ENCODE measurements around the gene CYFIP1. TPM values are rescaled to one million over a fixed set of nuclear protein-coding genes. Genes with fewer than 3 reads are reported as not detected.

The CYFIP1 gene
- total and polyA plus RNA-seq, 10 donors = 11.5 to 139 (median 84.9) TPM

DNA sequence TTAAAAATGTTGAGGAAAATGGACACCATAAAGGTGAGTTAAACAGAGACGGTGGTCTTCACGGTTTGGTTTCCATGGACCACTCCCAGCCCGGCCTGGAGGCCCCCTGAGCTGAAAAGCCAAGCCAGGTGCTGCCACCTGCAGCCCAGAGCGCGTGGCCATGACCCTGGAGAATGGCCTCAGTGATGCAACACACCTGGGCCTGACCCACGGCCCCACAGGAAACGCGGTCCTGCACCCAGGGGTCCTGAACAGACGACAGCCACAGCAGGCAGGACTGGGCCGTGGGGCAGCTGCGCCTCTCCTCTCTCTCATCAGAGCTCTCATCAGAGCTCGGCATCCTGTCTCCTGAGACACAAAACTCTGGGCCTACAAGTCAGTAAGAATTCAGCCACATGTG, 77.6 kb downstream of the CYFIP1 start:
- peak; percentile 60 for DNase-seq
- Histone ChIP-seq H3K4me3 (no peak overlapping the region), H3K9me3 (no peaks in the 10 kb centered on the region), H3K27me3 (replicated peaks in 1 of 7) (no peaks in the 10 kb centered on the region), H3K27ac (no peak overlapping the region), H3K36me3 (peaks cover 0 to 100% (median 42%) of the 10 kb centered on the region in 6 donors), H3K4me1 (no peaks in the 10 kb centered on the region)
- intact Hi-C loops (cut with DNase I; ENCODE audit: low total_unique reads) = no loop called here
- WGBS, 5 donors = 70 to 79% (median 73%) methylated on average over 9 to 12 of the region's 12 CpGs
- TF ChIP-seq POLR2AphosphoS5 (IDR thresholded peaks at IDR 0.05) (peak in 1 of 3 donors; percentile 5), POLR2A (IDR thresholded peaks at IDR 0.05) (no peak)

DNA sequence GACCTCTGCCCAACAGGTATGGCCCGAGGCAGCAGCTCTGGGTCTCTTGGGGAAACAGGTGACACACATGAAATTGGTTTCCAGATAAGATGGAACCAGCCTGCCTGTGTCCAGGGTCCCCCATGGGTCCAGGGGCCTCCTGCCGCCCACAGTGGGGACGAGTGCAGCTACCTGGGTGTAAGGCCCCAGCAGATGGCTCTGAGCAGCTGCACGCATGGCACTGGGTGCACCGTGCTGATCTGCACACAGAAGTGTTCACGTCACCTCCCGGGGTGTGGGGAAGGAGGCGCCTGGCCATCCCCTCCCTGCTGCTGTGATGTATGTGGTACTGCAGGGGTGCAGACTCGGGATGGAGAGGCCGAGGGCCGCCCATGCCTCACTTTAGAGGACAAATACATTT, 78.1 kb downstream of the CYFIP1 start:
- DNase-seq = peak; percentile 62
- Histone ChIP-seq H3K4me1 (no peaks in the 10 kb centered on the region), H3K36me3 (peaks cover 0 to 100% (median 40%) of the 10 kb centered on the region in 6 donors), H3K4me3 (no peak overlapping the region), H3K27me3 (replicated peaks in 1 of 7) (no peaks in the 10 kb centered on the region), H3K9me3 (no peaks in the 10 kb centered on the region), H3K27ac (no peak overlapping the region)
- intact Hi-C loops (cut with DNase I; ENCODE audit: low total_unique reads) = no loop called here
- TF ChIP-seq POLR2A (IDR thresholded peaks at IDR 0.05) = no peak
- no peak for TF ChIP-seq CTCF (IDR thresholded peaks at IDR 0.05 in 8 of 11, conservative IDR thresholded peaks at IDR 0.05 in 3 of 11)
- TF ChIP-seq POLR2AphosphoS5 (IDR thresholded peaks at IDR 0.05) = peak in 1 of 3 donors; percentile 14
- 89 to 95% (median 94%) methylated on average over 10 to 11 of the region's 11 CpGs for WGBS, 5 donors

DNA sequence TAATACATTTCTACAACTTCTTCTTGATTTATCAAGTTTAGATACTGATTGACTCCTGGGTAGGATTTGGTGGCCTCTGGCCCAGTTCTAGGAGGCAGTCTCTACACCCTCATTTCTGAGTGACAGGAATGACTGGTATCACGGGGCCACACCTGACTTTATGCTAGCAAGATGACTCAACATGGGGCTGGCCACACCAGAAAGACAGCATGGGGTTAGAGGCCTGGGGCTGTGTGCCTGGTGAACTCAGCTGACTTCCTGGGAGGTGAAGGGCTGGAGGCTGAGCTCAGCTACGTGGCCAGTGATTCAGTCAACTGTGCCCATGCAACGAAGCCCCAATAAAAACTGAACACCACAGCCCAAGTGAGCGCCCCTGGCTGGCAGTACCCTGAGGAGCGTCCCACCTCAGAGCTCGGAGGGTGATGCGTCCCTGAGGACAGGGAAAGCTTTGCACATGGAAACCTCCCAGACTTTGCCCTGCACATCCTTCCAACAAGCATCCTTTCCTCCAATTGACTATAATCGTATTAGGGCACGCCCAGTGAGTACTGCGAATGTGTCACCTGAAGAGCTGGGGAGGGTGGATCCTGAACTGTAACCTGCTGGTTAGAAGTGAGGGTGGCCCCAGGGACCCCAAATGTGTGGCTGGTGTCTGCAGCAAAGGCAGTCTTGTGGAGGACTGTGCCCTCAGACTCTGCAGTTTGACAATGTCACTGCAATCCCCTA, 84.5 kb downstream of the CYFIP1 start:
- no peaks in the 10 kb centered on the region for H3K4me1 ChIP-seq
- WGBS, 5 donors = 83 to 93% (median 90%) methylated on average over 9 to 10 of the region's 10 CpGs
- no peaks in the 10 kb centered on the region for H3K27me3 ChIP-seq (replicated peaks in 1 of 7)
- no peaks in the 10 kb centered on the region for H3K9me3 ChIP-seq
- TF ChIP-seq CTCF (IDR thresholded peaks at IDR 0.05 in 8 of 11, conservative IDR thresholded peaks at IDR 0.05 in 3 of 11) = no peak
- TF ChIP-seq POLR2AphosphoS5 (IDR thresholded peaks at IDR 0.05) = no peak
- DNase-seq = peak; percentile 56
- H3K27ac ChIP-seq = no peak overlapping the region
- peaks cover 0 to 88% (median 24%) of the 10 kb centered on the region in 6 donors for H3K36me3 ChIP-seq
- no peak overlapping the region for H3K4me3 ChIP-seq
- intact Hi-C loops (cut with DNase I; ENCODE audit: low total_unique reads) = no loop called here

DNA sequence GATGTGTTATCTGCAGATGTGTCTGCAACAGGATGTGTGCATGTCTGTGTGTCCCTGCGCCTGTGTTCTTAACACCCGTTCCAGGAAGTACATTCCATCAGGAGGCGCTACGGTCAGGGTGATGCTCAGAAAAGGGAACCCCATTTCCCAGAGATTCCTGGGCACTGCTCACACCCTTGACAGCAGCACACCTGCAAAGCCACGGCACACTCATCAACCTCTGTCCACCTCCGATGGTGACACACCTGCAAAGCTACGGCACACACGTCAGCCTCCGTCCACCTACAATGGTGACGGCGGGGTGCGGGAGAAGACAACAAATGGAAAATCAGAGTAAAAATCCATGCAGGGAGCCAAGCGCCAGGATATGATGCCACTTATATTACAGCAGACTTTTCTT, 86.3 kb downstream of the CYFIP1 start:
- no peaks in the 10 kb centered on the region for H3K9me3 ChIP-seq
- DNase-seq = no peak
- H3K36me3 ChIP-seq = peaks cover 0 to 86% (median 16%) of the 10 kb centered on the region in 6 donors
- H3K4me3 ChIP-seq = no peak overlapping the region
- no peaks in the 10 kb centered on the region for H3K4me1 ChIP-seq
- 92 to 96% (median 94%) methylated on average over 12 to 13 of the region's 13 CpGs for WGBS, 5 donors
- intact Hi-C loops (cut with DNase I; ENCODE audit: low total_unique reads) = no loop called here
- no peak overlapping the region for H3K27ac ChIP-seq
- H3K27me3 ChIP-seq (replicated peaks in 1 of 7) = no peaks in the 10 kb centered on the region
- TF ChIP-seq POLR2A (IDR thresholded peaks at IDR 0.05) = no peak
- TF ChIP-seq POLR2AphosphoS5 (IDR thresholded peaks at IDR 0.05) = no peak
- no peak for TF ChIP-seq CTCF (IDR thresholded peaks at IDR 0.05 in 8 of 11, conservative IDR thresholded peaks at IDR 0.05 in 3 of 11)

All from spleen (tissue), 11 donors.